CD4-positive, CD25-positive, alpha-beta regulatory T cell (primary cell): ENCODE measurements around the gene OR7A10. TPM values are rescaled to one million over a fixed set of nuclear protein-coding genes. Genes with fewer than 3 reads are reported as not detected.

Source experiments
- ATAC-seq, 2 donors: fragments of 150-1000 bp; cut with Tn5 transposase; one replicate each; pipeline ENCODE4 v1.10.0; 2021; ENCODE audit warnings: low read depth in 2 of 2, moderate number of reproducible peaks in 2 of 2, moderate library complexity in 1 of 2
- DNase-seq, 3 donors: peaks; one replicate each; pipeline versions ENCODE4 v3.0.0 to v3.0.0-alpha.2; 2012 to 2022; ENCODE audit warnings: mixed read lengths in 1 of 3
- H3K27ac ChIP-seq: one replicate; pipeline ENCODE4 v1.7.0; 2013; ENCODE audit warnings: mild to moderate bottlenecking, low read length; ENCODE audit not compliant: insufficient read depth, poor library complexity, severe bottlenecking
- H3K27me3 ChIP-seq: one replicate; pipeline ENCODE4 v1.7.0; 2013; ENCODE audit warnings: low read length; ENCODE audit not compliant: control insufficient read depth, insufficient read depth
- H3K36me3 ChIP-seq: one replicate; pipeline ENCODE4 v1.7.0; 2013; ENCODE audit warnings: mild to moderate bottlenecking, low read length, moderate library complexity; ENCODE audit not compliant: control insufficient read depth, insufficient read depth
- H3K4me1 ChIP-seq: 2 replicates; pipeline ENCODE4 v1.7.0; 2013; ENCODE audit warnings: mild to moderate bottlenecking, low read length; ENCODE audit not compliant: insufficient read depth, control insufficient read depth, poor library complexity, severe bottlenecking
- H3K4me3 ChIP-seq: one replicate; pipeline ENCODE4 v1.7.0; 2013; ENCODE audit warnings: low read depth, mild to moderate bottlenecking, low read length, moderate library complexity
- H3K9me3 ChIP-seq, 2 experiments: 1 replicate in 1 of 2; 2 replicates in 1 of 2; pipeline ENCODE4 v1.7.0; 2013; ENCODE audit warnings: low read length in 2 of 2, mild to moderate bottlenecking in 1 of 2, moderate library complexity in 1 of 2; ENCODE audit not compliant: control insufficient read depth in 2 of 2
- H3K27ac Mint-ChIP-seq, 3 donors: one replicate each; pipeline ENCODE4 v1.8.0; 2020 to 2022; ENCODE audit warnings: mild to moderate bottlenecking in 3 of 3, mixed read lengths in 3 of 3, moderate library complexity in 2 of 3
- H3K27me3 Mint-ChIP-seq: one replicate; pipeline ENCODE4 v1.8.0; 2022; ENCODE audit warnings: mild to moderate bottlenecking, mixed read lengths
- H3K36me3 Mint-ChIP-seq: one replicate; pipeline ENCODE4 v1.8.0; 2020; ENCODE audit warnings: mixed read lengths
- H3K4me1 Mint-ChIP-seq, 4 donors: one replicate each; pipeline ENCODE4 v1.8.0; 2020 to 2022; ENCODE audit warnings: mixed read lengths in 4 of 4, mild to moderate bottlenecking in 1 of 4
- H3K4me3 Mint-ChIP-seq, 4 donors: one replicate each; pipeline ENCODE4 v1.8.0; 2020 to 2022; ENCODE audit warnings: mild to moderate bottlenecking in 4 of 4, mixed read lengths in 4 of 4, moderate library complexity in 3 of 4
- H3K9me3 Mint-ChIP-seq, 7 donors: one replicate each; pipeline ENCODE4 v1.8.0; 2020 to 2022; ENCODE audit warnings: mixed read lengths in 7 of 7, mild to moderate bottlenecking in 3 of 7, moderate library complexity in 2 of 7
- polyA plus RNA-seq, 4 donors: library from polyadenylated mRNA; unstranded; fragments of 300-500 nt; fragmentation: Illumina TruSeq; gene quantifications; one replicate each; pipeline ENCODE4 v1.2.3, GENCODE V29; 2021
- total RNA-seq: library from RNA; stranded (reverse); gene quantifications from one replicate; pipeline ENCODE4 v1.2.3, GENCODE V29; 2022

The OR7A10 gene
- total and polyA plus RNA-seq, 5 donors from 2014 or later, result not detected

DNA sequence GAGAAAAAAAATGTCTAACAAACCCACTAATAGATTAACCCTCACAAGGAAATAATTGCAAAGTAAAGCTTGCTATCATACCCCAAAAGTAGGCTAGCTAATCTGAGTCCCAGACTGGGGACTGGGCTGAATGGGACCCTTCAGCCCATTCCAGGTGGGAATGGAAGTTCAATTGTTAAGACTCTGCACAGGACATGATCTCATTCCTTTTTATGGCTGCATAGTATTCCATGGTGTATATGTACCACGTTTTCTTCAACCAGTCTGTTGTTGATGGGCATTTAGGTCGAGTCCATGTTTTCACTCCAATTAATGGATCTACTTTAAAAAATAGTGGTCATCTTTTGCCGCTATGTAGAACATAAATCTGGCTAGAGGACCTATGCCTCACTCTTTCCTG is 31.7 kb downstream of the OR7A10 start:
- DNase-seq, result no peak
- H3K36me3 ChIP-seq, result no peaks in the 10 kb centered on the region
- H3K36me3 Mint-ChIP-seq, result no peaks in the 10 kb centered on the region
- no peak overlapping the region for H3K4me3 Mint-ChIP-seq
- no peaks in the 10 kb centered on the region for H3K4me1 ChIP-seq
- peaks cover 5% of the 10 kb centered on the region for H3K27me3 Mint-ChIP-seq
- no peaks in the 10 kb centered on the region for H3K4me1 Mint-ChIP-seq
- no peak overlapping the region for H3K27ac Mint-ChIP-seq
- H3K4me3 ChIP-seq, result no peak overlapping the region
- H3K9me3 Mint-ChIP-seq, result peaks cover 0 to 3% (median 0%) of the 10 kb centered on the region in 7 donors
- peaks cover 0 to 4% of the 10 kb centered on the region in 2 experiments for H3K9me3 ChIP-seq
- no peak overlapping the region for H3K27ac ChIP-seq
- ATAC-seq, result no peak
- peaks cover 3% of the 10 kb centered on the region for H3K27me3 ChIP-seq

DNA sequence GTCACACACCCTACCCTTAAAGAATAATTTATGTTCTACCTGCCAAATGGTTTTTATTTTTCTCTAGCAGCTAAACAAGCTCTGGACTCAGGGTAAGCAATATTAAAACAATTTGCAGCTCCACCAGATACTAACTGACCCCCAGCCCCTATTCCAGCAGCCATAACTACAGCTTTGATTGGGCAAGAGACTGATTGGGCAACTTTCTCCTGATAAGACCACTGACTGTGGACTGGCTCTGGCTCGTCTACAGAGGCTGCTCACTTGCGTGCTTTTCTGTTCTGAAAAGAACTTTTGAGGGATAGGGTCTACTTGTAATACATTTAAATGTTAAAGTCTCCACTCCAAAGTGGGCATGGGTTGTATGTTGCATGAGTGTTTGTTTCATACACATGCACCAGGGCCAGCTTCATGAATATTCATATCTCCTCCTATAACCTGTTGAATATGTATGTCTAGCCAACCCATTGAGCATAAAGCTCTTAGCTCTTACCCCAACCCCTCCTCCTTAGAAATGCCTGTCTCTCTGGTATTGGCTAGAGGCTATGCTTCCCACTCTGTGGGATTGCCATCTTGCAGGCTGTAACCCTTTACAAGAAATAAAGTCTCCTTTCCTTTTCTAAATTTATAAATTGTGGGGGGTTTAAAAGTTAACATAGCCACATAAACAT is 33.6 kb downstream of the OR7A10 start:
- no peaks in the 10 kb centered on the region for H3K36me3 ChIP-seq
- DNase-seq (no peak), ATAC-seq (no peak)
- peaks cover 8% of the 10 kb centered on the region for H3K27me3 Mint-ChIP-seq
- H3K9me3 ChIP-seq, result peaks cover 0 to 4% of the 10 kb centered on the region in 2 experiments
- H3K9me3 Mint-ChIP-seq, result peaks cover 0 to 3% (median 0%) of the 10 kb centered on the region in 7 donors
- H3K36me3 Mint-ChIP-seq, result no peaks in the 10 kb centered on the region
- H3K27me3 ChIP-seq, result no peaks in the 10 kb centered on the region
- H3K4me1 ChIP-seq, result no peaks in the 10 kb centered on the region
- H3K27ac ChIP-seq, result no peak overlapping the region
- H3K4me3 Mint-ChIP-seq, result no peak overlapping the region
- no peak overlapping the region for H3K4me3 ChIP-seq
- H3K4me1 Mint-ChIP-seq, result no peaks in the 10 kb centered on the region
- no peak overlapping the region for H3K27ac Mint-ChIP-seq

DNA sequence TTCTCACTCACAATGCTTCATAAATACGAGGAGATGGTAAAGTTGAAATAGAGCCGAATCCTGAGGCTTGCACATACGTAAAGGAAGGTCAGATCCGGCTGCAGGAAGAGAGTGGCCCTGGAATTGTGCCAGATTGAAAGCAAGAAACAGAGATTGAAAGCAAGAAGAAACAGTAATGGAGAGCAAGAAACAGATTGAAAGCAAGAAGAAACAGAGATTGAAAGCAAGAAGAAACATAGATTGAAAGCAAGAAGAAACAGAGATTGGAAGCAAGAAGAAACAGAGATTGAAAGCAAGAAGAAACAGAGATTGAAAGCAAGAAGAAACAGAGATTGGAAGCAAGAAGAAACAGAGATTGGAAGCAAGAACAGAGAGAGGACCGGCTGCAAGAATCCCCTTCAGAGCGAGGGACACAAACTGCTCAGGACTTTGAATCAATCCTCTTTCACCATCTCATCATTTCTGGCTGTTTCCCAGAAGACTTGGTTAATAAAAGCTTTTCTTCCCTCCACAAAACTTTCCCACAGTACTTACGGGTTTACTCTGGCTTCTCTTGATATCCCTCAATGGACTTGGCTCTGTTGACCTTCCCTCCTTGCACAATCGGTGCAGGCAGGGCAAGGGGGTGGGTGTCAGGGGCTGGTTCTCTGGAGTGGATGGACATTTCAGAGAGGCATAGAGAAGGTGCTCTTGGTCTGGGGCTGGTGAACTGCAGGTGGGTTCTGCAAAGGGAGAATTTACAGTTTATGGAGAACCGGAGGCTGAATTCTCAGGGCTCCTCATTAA is 39.3 kb downstream of the OR7A10 start:
- H3K4me3 Mint-ChIP-seq, result no peak overlapping the region
- DNase-seq (no peak), ATAC-seq (no peak)
- peak overlapping the region in 1 of 3 donors; percentile 3 for H3K27ac Mint-ChIP-seq
- peaks cover 0 to 2% (median 0%) of the 10 kb centered on the region in 7 donors for H3K9me3 Mint-ChIP-seq
- no peaks in the 10 kb centered on the region for H3K36me3 Mint-ChIP-seq
- Histone ChIP-seq H3K27me3 (no peaks in the 10 kb centered on the region), H3K9me3 (no peaks in the 10 kb centered on the region), H3K27ac (no peak overlapping the region), H3K4me3 (no peak overlapping the region), H3K4me1 (no peaks in the 10 kb centered on the region), H3K36me3 (no peaks in the 10 kb centered on the region)
- peaks cover 4% of the 10 kb centered on the region for H3K27me3 Mint-ChIP-seq
- peaks cover 0 to 4% (median 0%) of the 10 kb centered on the region in 4 donors for H3K4me1 Mint-ChIP-seq

DNA sequence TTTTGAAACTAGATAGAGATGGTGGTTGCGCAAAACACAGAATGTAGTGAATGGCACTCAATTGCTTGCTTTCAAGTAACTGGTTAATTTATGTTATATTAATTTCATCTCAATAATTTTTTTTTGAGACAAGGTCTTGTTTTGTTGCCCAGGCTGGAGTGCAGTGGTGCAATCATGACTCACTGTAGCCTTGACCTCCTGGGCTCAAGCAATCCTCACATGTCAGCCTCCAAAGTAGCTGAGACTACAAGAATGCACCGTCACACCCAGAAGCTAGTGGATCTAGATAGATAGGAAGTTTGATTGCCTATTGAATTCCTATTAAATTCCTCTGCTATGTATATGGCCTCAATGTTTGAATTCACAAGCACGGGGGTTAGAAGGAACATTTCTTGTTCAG is 44.0 kb downstream of the OR7A10 start:
- H3K27me3 ChIP-seq, result no peaks in the 10 kb centered on the region
- no peak overlapping the region for H3K4me3 Mint-ChIP-seq
- no peak overlapping the region for H3K27ac ChIP-seq
- peaks cover 0 to 2% (median 0%) of the 10 kb centered on the region in 7 donors for H3K9me3 Mint-ChIP-seq
- H3K36me3 Mint-ChIP-seq, result no peaks in the 10 kb centered on the region
- DNase-seq, result no peak
- no peaks in the 10 kb centered on the region for H3K36me3 ChIP-seq
- no peaks in the 10 kb centered on the region for H3K9me3 ChIP-seq
- no peak for ATAC-seq
- H3K27ac Mint-ChIP-seq, result no peak overlapping the region
- H3K4me1 ChIP-seq, result no peaks in the 10 kb centered on the region
- peaks cover 0 to 4% (median 0%) of the 10 kb centered on the region in 4 donors for H3K4me1 Mint-ChIP-seq
- no peaks in the 10 kb centered on the region for H3K27me3 Mint-ChIP-seq
- no peak overlapping the region for H3K4me3 ChIP-seq

DNA sequence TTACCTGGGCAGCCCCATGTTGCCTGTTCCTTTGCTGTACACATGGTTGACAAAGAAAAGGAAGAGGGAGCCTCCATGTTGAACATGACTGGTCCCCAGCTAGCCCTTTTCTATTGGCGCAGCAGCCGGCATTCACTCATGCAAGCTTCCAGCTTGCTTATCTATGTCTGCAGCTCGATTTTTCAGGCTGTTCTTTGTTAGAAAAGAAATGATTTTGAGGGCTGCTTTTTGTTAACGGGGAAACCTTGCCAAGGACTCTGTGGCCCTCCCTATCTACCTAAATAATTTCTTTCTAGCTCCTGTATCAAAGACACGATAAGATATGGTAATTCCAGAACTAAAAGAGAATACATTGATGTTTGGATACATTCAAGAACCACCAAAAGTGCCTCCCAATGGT is 50.0 kb downstream of the OR7A10 start:
- H3K4me3 Mint-ChIP-seq, result no peak overlapping the region
- H3K4me1 Mint-ChIP-seq, result no peaks in the 10 kb centered on the region
- H3K36me3 Mint-ChIP-seq, result no peaks in the 10 kb centered on the region
- ATAC-seq (no peak), DNase-seq (no peak)
- Histone ChIP-seq H3K4me3 (no peak overlapping the region), H3K27ac (no peak overlapping the region), H3K36me3 (no peaks in the 10 kb centered on the region), H3K4me1 (no peaks in the 10 kb centered on the region), H3K9me3 (no peaks in the 10 kb centered on the region), H3K27me3 (no peaks in the 10 kb centered on the region)
- H3K27ac Mint-ChIP-seq, result no peak overlapping the region
- no peaks in the 10 kb centered on the region for H3K27me3 Mint-ChIP-seq
- H3K9me3 Mint-ChIP-seq, result no peaks in the 10 kb centered on the region

DNA sequence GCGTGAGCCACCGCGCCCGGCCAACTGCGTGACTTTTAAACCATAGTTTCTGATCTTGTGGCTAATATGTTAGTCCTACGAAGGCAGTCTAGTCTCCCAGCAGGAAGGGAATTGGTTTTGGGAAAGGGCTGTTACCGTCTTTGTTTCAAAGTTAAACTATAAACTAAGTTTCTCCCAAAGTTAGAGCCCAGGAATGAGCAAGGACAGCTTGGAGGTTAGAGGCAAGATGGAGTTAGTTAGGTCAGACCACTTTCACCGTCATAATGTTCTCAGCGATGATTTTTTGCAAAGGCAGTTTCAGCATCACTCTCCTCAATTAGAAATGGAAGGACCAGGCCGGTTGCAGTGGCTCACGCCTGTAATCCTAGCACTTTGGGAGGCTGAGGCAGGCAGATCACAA is 52.7 kb downstream of the OR7A10 start:
- Mint-ChIP-seq H3K36me3 (no peaks in the 10 kb centered on the region), H3K27ac (no peak overlapping the region), H3K27me3 (no peaks in the 10 kb centered on the region), H3K9me3 (no peaks in the 10 kb centered on the region), H3K4me3 (no peak overlapping the region), H3K4me1 (no peaks in the 10 kb centered on the region)
- Histone ChIP-seq H3K4me1 (no peaks in the 10 kb centered on the region), H3K27ac (no peak overlapping the region), H3K4me3 (no peak overlapping the region), H3K27me3 (peaks cover 3% of the 10 kb centered on the region), H3K36me3 (no peaks in the 10 kb centered on the region), H3K9me3 (no peaks in the 10 kb centered on the region)
- no peak for ATAC-seq
- no peak for DNase-seq

DNA sequence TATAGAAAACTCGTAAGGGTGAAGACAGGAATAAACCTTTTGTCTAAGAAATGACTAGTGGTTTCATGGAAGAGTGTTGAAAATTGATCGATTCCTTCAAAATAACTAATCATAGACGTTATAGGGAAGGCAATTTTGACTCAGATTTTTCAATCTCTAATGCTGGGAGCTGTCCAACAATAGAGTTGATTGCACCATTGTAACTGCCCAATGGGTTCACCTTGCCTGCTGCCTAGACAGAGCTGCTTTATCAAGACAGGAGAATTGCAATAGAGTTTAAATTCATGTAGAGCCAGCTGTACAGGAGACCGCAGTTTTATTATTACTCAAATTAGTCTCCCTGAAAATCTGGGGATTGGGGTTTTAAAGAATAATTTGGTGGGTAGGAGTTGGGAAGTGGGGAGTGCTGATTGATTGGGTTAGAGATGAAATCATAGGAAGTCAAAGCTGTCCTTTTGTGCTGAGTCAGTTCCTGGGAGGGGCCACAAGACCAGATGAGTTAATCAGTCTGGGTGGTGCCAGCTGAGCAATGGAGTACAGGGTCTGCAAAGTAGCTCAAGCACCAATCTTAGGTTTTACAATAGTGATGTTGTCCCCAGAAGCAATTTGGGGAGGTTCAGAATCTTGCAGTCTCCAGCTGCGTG is 53.5 kb downstream of the OR7A10 start:
- H3K9me3 Mint-ChIP-seq, result no peaks in the 10 kb centered on the region
- no peaks in the 10 kb centered on the region for H3K4me1 Mint-ChIP-seq

More for the DNA sequence above, 53.5 kb downstream of the OR7A10 start:
- no peak overlapping the region for H3K4me3 ChIP-seq
- peaks cover 3% of the 10 kb centered on the region for H3K27me3 ChIP-seq
- no peak overlapping the region for H3K27ac ChIP-seq
- no peaks in the 10 kb centered on the region for H3K4me1 ChIP-seq
- Mint-ChIP-seq H3K27ac (no peak overlapping the region), H3K27me3 (no peaks in the 10 kb centered on the region), H3K4me3 (no peak overlapping the region), H3K36me3 (no peaks in the 10 kb centered on the region)
- ATAC-seq (no peak), DNase-seq (no peak)
- H3K9me3 ChIP-seq, result no peaks in the 10 kb centered on the region
- H3K36me3 ChIP-seq, result no peaks in the 10 kb centered on the region
